ACC112 (cell line): ENCODE data around the gene POMT1.

ENCODE experiments used
- H2AFZ ChIP-seq: fragments of 200-600 bp; sonication (generic); one replicate; pipeline ENCODE4 v1.6.0; 2017; ENCODE audit warnings: antibody characterized with exemption, low read length; ENCODE audit not compliant: unreplicated experiment
- H3K27ac ChIP-seq: fragments of 200-600 bp; sonication (generic); 2 replicates; pipeline ENCODE4 v1.5.1; 2014; ENCODE audit warnings: low read depth, mild to moderate bottlenecking, antibody characterized with exemption, low read length, moderate library complexity
- H3K27me3 ChIP-seq: fragments of 200-600 bp; sonication (generic); 2 replicates; pipeline ENCODE4 v1.6.1; 2014; ENCODE audit warnings: mild to moderate bottlenecking, antibody characterized with exemption, low read length, moderate library complexity, mixed read lengths; ENCODE audit not compliant: insufficient read depth
- H3K36me3 ChIP-seq: fragments of 200-600 bp; sonication (generic); 2 replicates; pipeline ENCODE4 v1.6.1; 2016; ENCODE audit warnings: mild to moderate bottlenecking, antibody characterized with exemption, low read length, moderate library complexity, mixed read lengths; ENCODE audit not compliant: insufficient read depth
- H3K4me1 ChIP-seq: fragments of 200-600 bp; sonication (generic); one replicate; pipeline ENCODE4 v1.6.1; 2016; ENCODE audit warnings: low read length, mixed read lengths; ENCODE audit not compliant: insufficient read depth, unreplicated experiment, control insufficient read depth
- H3K4me3 ChIP-seq: fragments of 200-600 bp; sonication (generic); 2 replicates; pipeline ENCODE4 v1.5.1; 2014; ENCODE audit warnings: mild to moderate bottlenecking, low read depth, low read length
- H3K79me2 ChIP-seq: fragments of 200-600 bp; sonication (generic); one replicate; pipeline ENCODE4 v1.6.0; 2016; ENCODE audit warnings: low read length; ENCODE audit not compliant: control insufficient read depth, unreplicated experiment, insufficient read depth

Gene POMT1

DNA sequence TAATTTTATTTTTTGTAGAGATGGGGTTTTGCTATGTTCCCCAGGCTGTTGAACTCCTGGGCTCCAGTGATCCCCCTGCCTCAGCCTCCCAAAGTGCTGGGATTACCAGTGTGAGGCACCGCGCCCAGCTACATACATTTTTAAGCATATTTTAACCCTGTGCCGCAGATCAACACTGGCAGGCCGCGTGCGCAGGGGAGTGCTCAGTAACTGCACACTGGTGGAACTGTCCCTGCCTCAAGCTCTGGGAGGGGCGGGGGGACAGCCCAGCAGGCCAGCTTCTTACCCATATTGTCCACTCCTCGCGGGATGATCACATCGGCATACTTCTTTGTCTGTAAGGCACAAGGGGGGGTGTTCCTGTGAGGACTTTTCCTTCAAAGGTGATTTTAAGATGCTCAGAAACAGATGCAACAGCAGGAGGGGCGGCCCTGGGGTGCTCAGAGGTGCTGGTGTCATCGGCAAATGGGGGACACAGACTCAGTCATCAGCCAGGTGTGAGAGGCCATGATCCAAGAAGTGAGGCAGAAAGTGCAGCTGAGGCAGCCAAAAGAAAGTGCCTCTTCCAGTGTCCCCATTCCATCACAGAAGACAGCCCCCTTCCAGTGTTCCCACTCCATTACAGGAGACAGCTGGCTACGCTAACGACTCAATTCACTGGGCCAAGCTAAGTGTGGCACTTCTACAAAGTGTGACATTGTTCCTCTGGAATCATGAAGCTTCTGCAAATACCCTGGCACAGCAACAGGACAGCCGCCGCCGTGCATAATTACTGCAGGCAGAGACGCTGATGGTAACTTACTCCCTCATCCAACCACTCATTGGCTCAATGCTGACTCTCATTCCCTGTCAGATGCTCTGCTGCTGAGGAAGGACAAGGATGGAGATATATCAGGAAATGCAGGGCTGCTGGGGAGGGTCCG, 23.2 kb downstream of the POMT1 start:
- H3K79me2 ChIP-seq, result peaks cover 11% of the 10 kb centered on the region
- H3K27me3 ChIP-seq, result no peaks in the 10 kb centered on the region
- no peaks in the 10 kb centered on the region for H3K4me1 ChIP-seq
- H2AFZ ChIP-seq, result no peak overlapping the region
- H3K36me3 ChIP-seq, result peaks cover 5% of the 10 kb centered on the region; the same call in 1 of the 2 replicates
- no peak overlapping the region for H3K27ac ChIP-seq
- no peak overlapping the region for H3K4me3 ChIP-seq

DNA sequence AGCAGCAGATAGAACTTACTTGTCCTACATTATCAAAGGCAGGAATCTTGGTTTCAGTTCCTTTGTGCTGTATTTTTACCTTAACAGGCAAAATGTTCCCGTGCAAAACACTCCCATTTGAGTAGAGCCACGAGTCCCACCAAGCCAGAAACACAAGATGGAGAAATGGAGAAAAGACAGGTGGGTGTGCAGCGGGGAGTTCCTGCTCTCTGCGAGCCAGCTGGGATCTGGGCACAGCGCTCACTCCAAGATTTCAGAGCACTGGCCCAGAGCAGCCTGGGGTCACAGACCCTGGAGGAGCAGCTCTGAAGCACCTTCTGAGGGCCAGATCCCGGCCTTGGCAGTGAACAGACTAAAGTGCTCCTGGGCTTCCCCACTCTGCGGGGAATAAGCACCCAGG, 25.5 kb downstream of the POMT1 start:
- Histone ChIP-seq H3K27ac (no peak overlapping the region), H3K36me3 (peaks cover 5% of the 10 kb centered on the region; the same call in 1 of the 2 replicates), H3K79me2 (peaks cover 11% of the 10 kb centered on the region), H3K4me1 (no peaks in the 10 kb centered on the region), H2AFZ (no peak overlapping the region), H3K27me3 (no peaks in the 10 kb centered on the region), H3K4me3 (no peak overlapping the region)

DNA sequence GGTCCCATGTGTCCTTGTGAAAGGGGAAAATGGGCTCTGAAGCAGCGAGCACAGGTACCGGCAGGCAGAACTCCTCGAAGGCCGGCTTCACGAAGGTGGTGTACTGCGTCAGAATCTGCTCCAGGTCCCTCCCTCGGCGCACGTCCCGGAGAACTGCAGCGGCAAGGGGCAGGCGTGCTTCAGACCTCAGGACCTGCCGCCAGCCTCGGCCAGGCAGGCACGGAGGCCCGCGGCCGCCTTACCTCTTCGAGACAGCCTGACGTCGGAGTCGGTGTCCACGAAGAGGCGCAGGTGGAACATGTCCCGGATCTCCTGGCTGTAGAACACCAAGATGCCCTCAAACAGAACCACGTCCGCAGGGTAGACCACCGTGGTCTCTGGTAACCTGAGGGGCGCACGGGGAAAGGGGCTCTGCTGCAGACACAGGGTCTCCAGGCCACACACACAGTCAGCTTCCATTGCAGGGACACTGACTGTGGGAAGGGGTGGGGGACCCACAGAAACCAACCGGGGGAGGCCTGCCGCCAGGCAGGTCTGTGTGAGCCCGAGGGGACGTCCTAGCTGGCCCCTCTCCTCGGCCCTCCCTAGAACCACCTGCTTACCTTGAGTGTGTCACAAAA, 26.3 kb downstream of the POMT1 start:
- Histone ChIP-seq H3K36me3 (peaks cover 5% of the 10 kb centered on the region; the same call in 1 of the 2 replicates), H2AFZ (no peak overlapping the region), H3K27me3 (no peaks in the 10 kb centered on the region), H3K27ac (no peak overlapping the region), H3K4me1 (no peaks in the 10 kb centered on the region), H3K4me3 (no peak overlapping the region), H3K79me2 (peaks cover 11% of the 10 kb centered on the region)

- Histone ChIP-seq H3K27ac (no peak overlapping the region), H2AFZ (no peak overlapping the region), H3K79me2 (peaks cover 11% of the 10 kb centered on the region), H3K27me3 (no peaks in the 10 kb centered on the region), H3K36me3 (peaks cover under 1% of the 10 kb centered on the region; the same call in 1 of the 2 replicates), H3K4me1 (no peaks in the 10 kb centered on the region), H3K4me3 (peak overlapping the region; percentile 99)
Observed at GRCh38 chr9:131529597-131530545, 27.2 kb downstream of the POMT1 start.

DNA sequence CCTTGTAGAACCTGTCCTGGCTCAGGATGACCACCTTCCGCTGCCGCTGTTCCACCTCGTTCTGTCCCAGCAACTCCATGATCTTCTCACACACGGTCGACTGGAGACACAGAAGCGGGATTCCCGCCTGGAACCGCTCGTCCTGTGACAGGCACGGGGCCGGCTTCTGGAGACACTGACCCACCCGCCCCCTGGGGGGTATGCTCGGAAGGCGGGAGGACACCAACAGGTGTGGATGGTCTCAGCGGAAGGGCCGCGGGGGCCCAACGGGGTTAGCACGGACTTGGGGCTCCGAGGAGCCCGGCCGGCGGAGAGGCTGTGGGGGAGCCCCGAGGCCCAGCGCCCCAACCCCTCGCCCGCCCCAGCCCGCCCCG, 27.8 kb downstream of the POMT1 start:
- peaks cover 11% of the 10 kb centered on the region for H3K79me2 ChIP-seq
- H3K4me3 ChIP-seq, result peak overlapping the region; percentile 99
- no peaks in the 10 kb centered on the region for H3K27me3 ChIP-seq
- peak overlapping the region; percentile 91 for H2AFZ ChIP-seq
- H3K4me1 ChIP-seq, result no peaks in the 10 kb centered on the region
- H3K36me3 ChIP-seq, result no peaks in the 10 kb centered on the region; the same call in 1 of the 2 replicates
- no peak overlapping the region for H3K27ac ChIP-seq

- Histone ChIP-seq H3K4me3 (peak within 1 kb of the TSS; percentile 99), H3K27me3 (no peaks in the 10 kb centered on the region), H3K27ac (no peak within 1 kb of the TSS), H3K36me3 (no peaks in the 10 kb centered on the region; the same call in 1 of the 2 replicates), H3K79me2 (peaks cover 11% of the 10 kb centered on the region), H3K4me1 (no peaks in the 10 kb centered on the region), H2AFZ (peak within 1 kb of the TSS; percentile 91)
Observed at GRCh38 chr9:131530920-131531832, 28.5 kb downstream of the POMT1 start, which contains the start of gene UCK1. TSS of gene UCK1 (minus strand) at chr9:131531263. CDS start at chr9:131531174, 89 bp downstream.

GRCh38 chr9:131534721-131535237, 32.1 kb downstream of the POMT1 start:
- H3K27me3 ChIP-seq, result no peaks in the 10 kb centered on the region
- H3K4me3 ChIP-seq, result no peak overlapping the region
- H3K4me1 ChIP-seq, result no peaks in the 10 kb centered on the region
- peaks cover 10% of the 10 kb centered on the region for H3K79me2 ChIP-seq
- no peak overlapping the region for H3K27ac ChIP-seq
- H2AFZ ChIP-seq, result no peak overlapping the region
- no peaks in the 10 kb centered on the region for H3K36me3 ChIP-seq

GRCh38 chr9:131537946-131538345, 35.2 kb downstream of the POMT1 start:
- Histone ChIP-seq H3K79me2 (no peaks in the 10 kb centered on the region), H3K27ac (no peak overlapping the region), H2AFZ (no peak overlapping the region), H3K4me1 (no peaks in the 10 kb centered on the region), H3K4me3 (no peak overlapping the region), H3K36me3 (no peaks in the 10 kb centered on the region), H3K27me3 (no peaks in the 10 kb centered on the region)

- H3K27ac ChIP-seq, result no peak overlapping the region
- no peak overlapping the region for H3K4me3 ChIP-seq
- H2AFZ ChIP-seq, result no peak overlapping the region
- no peaks in the 10 kb centered on the region for H3K4me1 ChIP-seq
- H3K79me2 ChIP-seq, result no peaks in the 10 kb centered on the region
- H3K36me3 ChIP-seq, result no peaks in the 10 kb centered on the region
- peaks cover 4% of the 10 kb centered on the region; the same call in 1 of the 2 replicates for H3K27me3 ChIP-seq
Observed at GRCh38 chr9:131539223-131539923, 36.7 kb downstream of the POMT1 start.
